ENCODE measurements around the gene KCTD16.

KCTD16 gene

GRCh38 chr5:144429905-144430304 is 259.2 kb downstream of the KCTD16 start:
- Histone ChIP-seq H3K9me2 (replicated peaks; ENCODE audit: insufficient read depth, low read length) (no peaks in the 10 kb centered on the region), H4K20me1 (ENCODE audit: insufficient read depth, low read length) (no peaks in the 10 kb centered on the region; the same call in 1 of the 2 replicates), H2AFZ (ENCODE audit: low read length) (no peak overlapping the region), H3K9ac (ENCODE audit: low read length) (no peak overlapping the region), H3K4me3 (ENCODE audit: low read length) (no peak overlapping the region), H3K79me2 (ENCODE audit: low read length) (no peaks in the 10 kb centered on the region), H3K27ac (ENCODE audit: low read length) (no peak overlapping the region), H3F3A (ENCODE audit: insufficient read depth, low read length) (no peaks in the 10 kb centered on the region), H3K36me3 (replicated peaks; ENCODE audit: insufficient read depth, low read length) (no peaks in the 10 kb centered on the region), H3K4me1 (ENCODE audit: low read length) (no peaks in the 10 kb centered on the region), H3K27me3 (replicated peaks; ENCODE audit: insufficient read depth, low read length) (no peaks in the 10 kb centered on the region), H3K4me2 (ENCODE audit: low read depth, low read length) (no peak overlapping the region), H3K9me3 (replicated peaks; ENCODE audit: insufficient read depth, low read length) (no peaks in the 10 kb centered on the region)
- TF ChIP-seq EZH2 (optimal IDR thresholded peaks at IDR 0.05; ENCODE audit: low read depth, low read length) (no peak), CTCF (IDR thresholded peaks at IDR 0.05; ENCODE audit: low read length) (no peak), EZH2phosphoT487 (IDR thresholded peaks at IDR 0.05; ENCODE audit: low read length) (no peak)
- DNase-seq = no peak

- Histone ChIP-seq H3K4me3 (ENCODE audit: low read length) (no peak overlapping the region), H3K27ac (ENCODE audit: low read length) (no peak overlapping the region), H2AFZ (ENCODE audit: low read length) (no peak overlapping the region), H3K9me3 (replicated peaks; ENCODE audit: insufficient read depth, low read length) (no peaks in the 10 kb centered on the region), H3K4me2 (ENCODE audit: low read depth, low read length) (no peak overlapping the region), H3K36me3 (replicated peaks; ENCODE audit: insufficient read depth, low read length) (no peaks in the 10 kb centered on the region), H3K9me2 (replicated peaks; ENCODE audit: insufficient read depth, low read length) (no peaks in the 10 kb centered on the region), H3K79me2 (ENCODE audit: low read length) (no peaks in the 10 kb centered on the region), H3K27me3 (replicated peaks; ENCODE audit: insufficient read depth, low read length) (no peaks in the 10 kb centered on the region), H3F3A (ENCODE audit: insufficient read depth, low read length) (no peaks in the 10 kb centered on the region), H3K9ac (ENCODE audit: low read length) (no peak overlapping the region), H3K4me1 (ENCODE audit: low read length) (no peaks in the 10 kb centered on the region), H4K20me1 (ENCODE audit: insufficient read depth, low read length) (no peaks in the 10 kb centered on the region; the same call in 1 of the 2 replicates)
- no peak for DNase-seq
- no peak for TF ChIP-seq EZH2phosphoT487 (IDR thresholded peaks at IDR 0.05; ENCODE audit: low read length)
- no peak for TF ChIP-seq EZH2 (optimal IDR thresholded peaks at IDR 0.05; ENCODE audit: low read depth, low read length)
- no peak for TF ChIP-seq CTCF (IDR thresholded peaks at IDR 0.05; ENCODE audit: low read length)
These were observed 262.6 kb downstream of the KCTD16 start for GRCh38 chr5:144433140-144433822.

- no peaks in the 10 kb centered on the region for H3K36me3 ChIP-seq (replicated peaks; ENCODE audit: insufficient read depth, low read length)
- no peak overlapping the region for H3K9ac ChIP-seq (ENCODE audit: low read length)
- H3K9me2 ChIP-seq (replicated peaks; ENCODE audit: insufficient read depth, low read length) = no peaks in the 10 kb centered on the region
- H3K9me3 ChIP-seq (replicated peaks; ENCODE audit: insufficient read depth, low read length) = no peaks in the 10 kb centered on the region
- no peak for DNase-seq
- no peaks in the 10 kb centered on the region for H3K79me2 ChIP-seq (ENCODE audit: low read length)
- no peaks in the 10 kb centered on the region for H3K4me1 ChIP-seq (ENCODE audit: low read length)
- H3K27me3 ChIP-seq (replicated peaks; ENCODE audit: insufficient read depth, low read length) = no peaks in the 10 kb centered on the region
- no peaks in the 10 kb centered on the region; the same call in 1 of the 2 replicates for H4K20me1 ChIP-seq (ENCODE audit: insufficient read depth, low read length)
- H2AFZ ChIP-seq (ENCODE audit: low read length) = no peak overlapping the region
- no peak overlapping the region for H3K4me3 ChIP-seq (ENCODE audit: low read length)
- H3K27ac ChIP-seq (ENCODE audit: low read length) = no peak overlapping the region
- H3K4me2 ChIP-seq (ENCODE audit: low read depth, low read length) = no peak overlapping the region
- no peaks in the 10 kb centered on the region for H3F3A ChIP-seq (ENCODE audit: insufficient read depth, low read length)
- TF ChIP-seq EZH2phosphoT487 (IDR thresholded peaks at IDR 0.05; ENCODE audit: low read length) (no peak), CTCF (IDR thresholded peaks at IDR 0.05; ENCODE audit: low read length) (no peak), EZH2 (optimal IDR thresholded peaks at IDR 0.05; ENCODE audit: low read depth, low read length) (no peak)
These were observed 263.2 kb downstream of the KCTD16 start for GRCh38 chr5:144433893-144434292.
